ENCODE data around the gene RLIM.

GRCh38 chrX:74656079-74656745, 41.8 kb upstream of the RLIM start:
- TF ChIP-seq CTCF (IDR thresholded peaks at IDR 0.05 in 2 of 3, conservative IDR thresholded peaks at IDR 0.05 in 1 of 3; ENCODE audit: borderline replicate concordance in 1 of 3, insufficient read depth in 1 of 3, low read depth in 2 of 3, low read length in 2 of 3), result no peak
- TF ChIP-seq ATF3 (IDR thresholded peaks at IDR 0.05), result no peak
- TF ChIP-seq RAD21 (IDR thresholded peaks at IDR 0.05; ENCODE audit: low read depth), result no peak
- no peak for TF ChIP-seq POLR2AphosphoS5 (IDR thresholded peaks at IDR 0.05; ENCODE audit: low read depth, low read length)

All from HCT116 (cell line).